ENCODE data around the gene NCBP3.
"Not testable (repeated sequence)": the region's sequence is repeated elsewhere in the genome, so short reads cannot be mapped to it uniquely, and the experiment has no call there.

NCBP3 gene

DNA sequence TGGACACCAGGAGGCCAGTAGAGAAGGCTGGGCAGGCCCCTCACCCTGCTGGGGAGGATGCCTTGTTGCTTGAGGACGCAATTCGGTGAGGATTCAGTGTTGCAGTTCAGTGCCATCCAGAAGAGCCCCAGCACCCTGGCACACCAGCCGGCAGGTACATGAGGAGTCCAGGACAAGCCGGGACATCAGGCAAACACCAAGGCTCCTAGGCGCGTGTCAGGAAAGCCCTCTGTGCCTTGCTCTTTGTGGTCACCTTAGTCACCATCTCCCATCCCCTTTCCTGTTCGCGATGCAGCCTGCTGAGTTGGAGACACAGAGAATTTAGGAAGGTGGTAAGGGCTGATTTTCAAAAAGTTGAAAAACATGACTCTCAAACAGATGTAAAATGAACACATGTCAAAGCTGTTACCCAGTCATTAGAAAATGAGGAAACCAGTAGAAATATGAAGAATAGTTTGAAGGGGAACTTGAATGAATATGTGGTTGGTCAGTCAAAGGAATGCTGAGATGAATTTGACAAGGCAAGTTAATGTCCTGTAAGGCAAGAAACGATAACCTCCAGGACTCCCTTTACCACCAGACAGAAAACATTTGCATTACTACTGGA, 2.3 kb upstream of the NCBP3 start:
- DNase-seq (ENCODE audit: low read depth in 2 of 2), result no peak

GRCh38 chr17:3847165-3847670, 1.2 kb upstream of the NCBP3 start:
- DNase-seq (ENCODE audit: low read depth in 2 of 2), result no peak

DNA sequence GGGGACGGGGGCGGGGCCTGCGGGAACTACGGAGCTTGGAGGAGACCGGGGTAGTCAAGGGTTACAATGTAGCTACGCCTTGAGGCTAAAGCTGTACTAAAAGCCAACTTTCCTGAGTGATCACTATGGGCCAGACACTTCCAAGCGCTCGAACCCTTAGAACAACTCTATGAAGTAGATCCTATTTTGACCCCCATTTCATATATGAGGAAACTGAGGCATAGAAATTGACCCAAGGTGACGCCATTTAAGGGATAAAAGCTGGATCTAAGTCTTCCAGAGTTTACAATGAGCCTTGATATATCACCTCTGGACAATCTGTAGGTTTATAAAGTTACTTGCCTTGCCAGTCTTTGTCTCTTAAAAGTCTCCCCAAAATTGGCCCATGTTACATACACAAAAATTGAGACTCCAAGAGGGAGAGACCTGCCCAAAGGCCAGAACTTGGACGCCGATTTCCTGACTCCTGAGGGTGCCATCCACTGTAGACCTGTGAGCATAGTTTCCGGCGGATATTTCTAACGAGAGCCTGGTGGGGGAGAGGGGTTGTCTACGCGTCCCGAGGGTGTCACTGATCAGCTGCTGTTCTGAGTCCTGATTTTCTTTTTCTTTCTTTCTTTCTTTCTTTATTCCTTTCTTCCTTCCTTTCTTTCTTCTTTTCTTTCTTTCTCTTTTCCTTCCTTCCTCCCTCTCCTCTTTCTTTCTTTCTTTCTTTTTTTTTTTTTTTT, 555 bp upstream of the NCBP3 start:
- DNase-seq (ENCODE audit: low read depth in 2 of 2), result no peak

GRCh38 chr17:3845291-3845620, 790 bp downstream of the NCBP3 start:
- no peak for DNase-seq (ENCODE audit: low read depth in 2 of 2)

GRCh38 chr17:3844556-3844955, 1.5 kb downstream of the NCBP3 start:
- not testable (repeated sequence) for DNase-seq (ENCODE audit: low read depth in 2 of 2)

GRCh38 chr17:3843935-3844516, 2.0 kb downstream of the NCBP3 start:
- peak; percentile 14 to 18 for DNase-seq (ENCODE audit: low read depth in 2 of 2)

DNA sequence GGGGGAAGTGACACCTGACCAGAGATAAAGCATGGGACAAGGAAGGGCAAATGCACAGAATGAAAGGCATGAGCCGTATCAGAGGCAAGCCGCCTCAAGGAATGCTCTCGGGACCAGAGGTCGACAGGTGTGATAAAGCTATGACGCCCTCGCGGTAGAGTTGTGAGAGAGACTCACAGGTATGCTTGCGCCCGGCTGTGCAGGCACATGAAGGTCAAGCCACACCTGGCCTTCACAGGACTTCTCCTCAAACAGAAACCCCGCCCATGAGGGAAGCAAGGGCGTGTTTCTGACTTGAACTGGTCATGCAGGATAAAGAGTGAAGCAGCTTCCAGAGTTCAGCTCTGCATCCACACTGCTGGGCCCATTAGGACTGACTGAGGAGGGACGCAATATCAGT, 7.8 kb downstream of the NCBP3 start:
- DNase-seq (ENCODE audit: low read depth in 2 of 2), result no peak

GRCh38 chr17:3836551-3836950, 9.5 kb downstream of the NCBP3 start:
- no peak for DNase-seq (ENCODE audit: low read depth in 2 of 2)

DNA sequence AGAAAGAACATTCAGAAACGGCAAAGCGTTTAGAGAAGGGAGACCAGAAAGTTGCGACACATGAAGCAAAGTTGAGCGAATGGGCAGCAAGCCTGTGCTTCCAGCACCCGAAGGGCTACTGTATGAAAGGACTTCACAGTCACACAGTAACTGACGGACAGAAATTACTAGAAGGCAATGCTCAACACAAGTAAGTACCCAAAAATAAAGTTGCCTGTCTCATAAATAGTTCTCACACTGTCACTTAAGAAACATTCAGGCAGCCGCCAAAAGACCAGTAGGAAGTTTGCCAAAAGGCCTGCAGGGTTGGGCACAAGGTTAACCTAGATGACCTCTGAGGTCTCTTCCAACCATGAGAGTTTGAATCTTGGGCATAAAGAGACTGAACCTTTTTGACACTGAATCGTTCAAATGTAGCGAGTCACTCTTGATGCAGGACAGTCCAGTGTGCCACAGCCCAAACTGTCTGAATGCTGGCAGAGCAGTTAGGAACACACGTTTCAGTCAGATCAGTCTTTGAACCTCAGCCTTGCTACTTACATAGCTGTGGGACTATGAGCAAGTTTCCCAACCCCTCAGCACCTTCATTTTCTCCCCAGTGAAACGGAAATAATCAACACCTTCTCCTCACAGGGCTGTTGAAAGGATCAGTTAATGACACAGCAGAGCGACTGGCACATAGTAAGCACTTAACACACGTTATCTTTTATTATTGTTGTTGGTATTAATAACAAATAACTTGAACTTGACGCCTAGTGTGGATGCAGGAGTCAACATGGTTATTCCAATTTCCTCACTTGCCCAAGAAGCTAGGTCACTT, 10.4 kb downstream of the NCBP3 start:
- no peak for DNase-seq (ENCODE audit: low read depth in 2 of 2)

GRCh38 chr17:3834811-3835210, 11.2 kb downstream of the NCBP3 start:
- no peak for DNase-seq (ENCODE audit: low read depth in 2 of 2)

DNA sequence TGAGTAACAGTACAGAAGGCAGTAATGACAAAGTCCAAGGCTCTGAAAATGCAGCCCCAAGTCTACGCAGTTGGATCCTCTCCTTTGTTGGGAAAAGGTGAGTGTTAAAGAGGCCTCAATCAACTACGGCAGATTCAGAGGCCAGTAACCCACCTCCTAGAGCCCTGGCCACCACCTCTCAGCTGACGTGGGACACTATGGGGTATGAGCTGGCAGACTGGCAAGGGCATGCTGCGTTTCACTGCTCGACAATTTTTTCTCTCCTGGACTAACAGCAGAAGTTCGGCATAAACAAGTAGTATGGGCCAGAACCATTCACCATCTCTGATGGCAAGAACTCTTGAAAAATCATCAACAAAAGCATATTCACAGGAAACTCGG, 17.2 kb downstream of the NCBP3 start:
- no peak for DNase-seq (ENCODE audit: low read depth in 2 of 2)

DNA sequence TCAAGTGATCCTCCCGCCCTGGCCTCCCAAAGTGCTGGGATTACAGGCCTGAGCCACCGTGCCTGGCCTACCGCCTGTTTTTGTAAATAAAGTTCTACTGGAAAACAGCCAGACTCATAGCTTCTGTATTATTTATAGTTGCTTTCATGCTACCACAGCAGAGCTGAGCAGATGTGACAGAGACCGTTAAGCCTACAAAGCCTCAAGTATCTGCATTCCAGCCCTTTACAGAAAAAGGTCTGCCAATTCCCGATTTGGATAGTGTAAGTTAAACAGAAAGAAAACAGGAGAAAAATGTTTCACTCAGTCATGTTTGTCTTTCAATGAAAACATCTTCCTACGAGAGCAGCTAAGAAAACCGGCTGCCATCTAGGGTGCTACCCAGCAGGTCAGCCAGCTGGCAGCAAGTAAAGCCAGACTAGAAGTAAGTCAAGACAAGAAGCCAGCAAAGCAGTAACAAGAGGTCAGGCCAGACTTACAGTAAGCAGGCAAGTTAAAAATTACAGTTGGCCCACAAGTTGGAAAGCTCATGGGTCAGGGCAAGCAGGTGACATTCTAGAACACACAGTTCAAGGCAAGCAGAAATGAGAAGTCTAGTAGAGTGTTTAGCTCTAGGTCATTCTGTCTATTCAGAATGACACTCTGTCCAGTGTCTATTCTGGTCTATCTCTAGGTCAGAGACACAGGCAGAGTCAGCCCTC, 17.7 kb downstream of the NCBP3 start:
- no peak for DNase-seq (ENCODE audit: low read depth in 2 of 2)

GRCh38 chr17:3827124-3827773, 18.8 kb downstream of the NCBP3 start:
- peak; percentile 40 to 47 for DNase-seq (ENCODE audit: low read depth in 2 of 2)

GRCh38 chr17:3826191-3826590, 19.9 kb downstream of the NCBP3 start:
- no peak for DNase-seq (ENCODE audit: low read depth in 2 of 2)

DNA sequence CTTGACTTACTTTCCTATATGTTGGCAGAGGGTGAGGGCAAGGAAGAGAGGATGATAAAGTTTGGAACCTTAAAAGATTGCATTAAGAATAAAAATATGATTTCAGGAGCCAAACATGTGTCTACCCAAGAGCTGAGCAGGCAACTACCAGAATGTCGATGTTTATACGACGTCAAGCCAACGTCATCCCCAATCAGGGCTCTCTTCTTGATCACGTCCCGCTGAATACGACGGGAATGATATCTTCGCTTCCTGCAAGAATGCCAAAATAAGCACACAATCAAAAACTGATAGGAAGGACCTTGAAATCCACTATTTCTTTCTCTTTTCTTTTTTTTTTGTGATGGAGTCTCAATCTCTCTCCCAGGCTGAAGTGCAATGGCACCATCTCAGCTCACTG, 24.9 kb downstream of the NCBP3 start:
- DNase-seq (ENCODE audit: low read depth in 2 of 2), result no peak

DNA sequence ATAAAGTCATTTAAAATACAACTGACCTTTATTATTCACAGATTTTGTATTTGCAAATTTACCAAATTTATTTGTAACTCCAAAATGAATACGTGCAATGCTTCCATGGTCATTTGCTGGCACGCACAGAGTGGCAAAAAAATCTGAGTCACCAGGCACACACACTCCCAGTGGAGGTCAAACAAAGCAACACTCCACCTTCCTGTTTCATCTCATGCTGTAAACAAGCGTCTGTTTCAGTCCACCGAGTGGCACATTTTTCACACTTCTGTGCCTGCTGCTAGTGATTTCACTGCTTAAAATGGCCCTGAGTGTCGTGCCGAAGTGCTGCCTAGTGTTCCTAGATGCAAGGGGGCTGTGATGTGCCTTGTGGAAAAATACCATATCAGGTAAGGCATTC, 27.3 kb downstream of the NCBP3 start:
- DNase-seq (ENCODE audit: low read depth in 2 of 2), result no peak

DNA sequence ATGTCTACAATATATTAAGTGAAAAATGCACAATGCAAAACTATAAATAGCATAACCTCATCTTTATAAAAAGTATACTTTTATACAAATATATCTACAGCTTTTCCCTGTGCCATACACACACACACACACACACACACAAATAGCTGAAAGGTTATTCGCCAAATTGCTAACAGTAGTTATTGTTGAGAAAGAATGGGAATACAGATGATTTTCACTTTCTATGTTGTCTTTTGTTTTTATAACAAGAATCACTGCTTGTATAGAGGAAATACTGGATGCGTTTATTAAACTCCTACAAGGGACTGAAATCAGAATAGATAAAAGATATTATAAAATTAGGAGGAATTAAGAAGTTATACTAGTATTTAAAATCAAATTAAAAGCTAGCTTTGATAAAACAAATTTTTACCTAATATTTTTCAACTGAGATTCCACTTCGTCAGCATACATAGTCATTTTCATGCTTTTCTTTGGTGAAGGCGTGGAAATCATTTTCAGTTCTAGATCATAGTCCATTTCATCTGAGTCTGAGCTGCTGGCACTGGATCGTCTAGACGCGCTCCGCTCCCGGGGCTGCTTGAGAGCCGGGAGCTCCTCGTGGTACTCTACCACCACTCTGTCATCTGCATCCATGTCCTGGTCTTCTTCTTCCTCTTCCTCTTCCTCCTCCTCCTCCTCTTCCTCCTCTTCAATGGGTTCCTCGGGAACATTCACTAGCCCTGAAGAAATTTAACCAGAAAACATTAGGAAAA, 28.0 kb downstream of the NCBP3 start:
- DNase-seq (ENCODE audit: low read depth in 2 of 2), result no peak

GRCh38 chr17:3815925-3816324, 30.1 kb downstream of the NCBP3 start:
- no peak for DNase-seq (ENCODE audit: low read depth in 2 of 2)

- DNase-seq (ENCODE audit: low read depth in 2 of 2), result no peak
These were observed 30.9 kb downstream of the NCBP3 start for GRCh38 chr17:3815122-3815521.

DNA sequence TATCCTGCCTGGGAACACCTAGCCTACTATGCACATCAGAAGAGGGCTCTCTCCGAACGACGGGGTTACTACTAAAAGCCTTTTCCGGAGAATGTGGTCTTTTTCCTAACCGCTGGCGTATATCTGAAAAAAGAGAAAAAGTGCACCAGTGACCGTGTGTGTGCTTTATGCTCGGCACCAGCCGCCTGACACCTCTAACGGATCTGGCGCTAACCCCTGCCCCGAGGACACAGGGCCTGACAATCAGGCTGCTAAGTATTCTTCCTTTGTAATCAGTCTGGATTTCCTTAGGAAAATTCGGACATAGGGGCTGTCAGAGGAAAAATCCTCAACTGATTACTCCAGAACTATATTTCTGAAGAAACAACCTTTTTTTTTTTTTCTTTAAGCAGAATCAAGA, 31.7 kb downstream of the NCBP3 start:
- DNase-seq (ENCODE audit: low read depth in 2 of 2), result no peak

- no peak for DNase-seq (ENCODE audit: low read depth in 2 of 2)
These were observed 32.9 kb downstream of the NCBP3 start for GRCh38 chr17:3813171-3813570.

Data from stimulated activated CD4-positive, alpha-beta T cell treated with anti-CD3 and anti-CD28 coated beads, Interleukin-1b, Interleukin-23, amount 100 ng/mL, for 1 hour (primary cell).